ENCODE measurements around the gene ACVR1.

GRCh38 chr2:157803476-157803875 lies 72.7 kb downstream of the ACVR1 start:
- TF ChIP-seq CTCF (IDR thresholded peaks at IDR 0.05) (no peak), POLR2AphosphoS5 (IDR thresholded peaks at IDR 0.05) (no peak), POLR2A (IDR thresholded peaks at IDR 0.05) (no peak)
